T-helper 2 cell (primary cell): ENCODE data around the gene TUNAR.

Experiments
- DNase-seq, 5 experiments: peaks; one replicate each; pipeline versions ENCODE4 v3.0.0 to v3.0.0-alpha.2; 2012 to 2022

Gene TUNAR

GRCh38 chr14:95875831-95876760 is 536 bp upstream of the TUNAR start:
- no peak for DNase-seq

- DNase-seq = no peak
These were observed 1.0 kb downstream of the TUNAR start for GRCh38 chr14:95877633-95878032.

- DNase-seq = no peak
These were observed 7.7 kb downstream of the TUNAR start for GRCh38 chr14:95884377-95884776.

GRCh38 chr14:95885278-95885677 is 8.6 kb downstream of the TUNAR start:
- DNase-seq = no peak

GRCh38 chr14:95885866-95886265 is 9.2 kb downstream of the TUNAR start:
- DNase-seq = no peak

GRCh38 chr14:95886366-95887056 is 9.9 kb downstream of the TUNAR start:
- no peak for DNase-seq

- DNase-seq = no peak
These were observed 10.7 kb downstream of the TUNAR start for GRCh38 chr14:95887351-95887750.

- no peak for DNase-seq
These were observed 12.8 kb downstream of the TUNAR start for GRCh38 chr14:95889236-95889979.

- DNase-seq = no peak
These were observed 15.1 kb downstream of the TUNAR start for GRCh38 chr14:95891742-95892141.

GRCh38 chr14:95892142-95892541 is 15.5 kb downstream of the TUNAR start:
- DNase-seq = no peak

- DNase-seq = peak in 1 of 5 experiments; percentile 15
These were observed 19.1 kb downstream of the TUNAR start for GRCh38 chr14:95895720-95896119.

- no peak for DNase-seq
These were observed 20.0 kb downstream of the TUNAR start for GRCh38 chr14:95896498-95897135.

GRCh38 chr14:95897280-95897679 is 20.6 kb downstream of the TUNAR start:
- no peak for DNase-seq

- no peak for DNase-seq
These were observed 24.4 kb downstream of the TUNAR start for GRCh38 chr14:95901054-95901453.

- no peak for DNase-seq
These were observed 25.7 kb downstream of the TUNAR start for GRCh38 chr14:95902273-95902826.

GRCh38 chr14:95903165-95903564 is 26.5 kb downstream of the TUNAR start:
- no peak for DNase-seq

- no peak for DNase-seq
These were observed 27.0 kb downstream of the TUNAR start for GRCh38 chr14:95903616-95904107.

- no peak for DNase-seq
These were observed 30.0 kb downstream of the TUNAR start for GRCh38 chr14:95906591-95906990.

GRCh38 chr14:95910628-95911027 is 34.0 kb downstream of the TUNAR start:
- no peak for DNase-seq

GRCh38 chr14:95911456-95911855 is 34.8 kb downstream of the TUNAR start:
- DNase-seq = no peak

- no peak for DNase-seq
These were observed 38.7 kb downstream of the TUNAR start for GRCh38 chr14:95915330-95915729.

- no peak for DNase-seq
These were observed 41.8 kb downstream of the TUNAR start for GRCh38 chr14:95918466-95918865.
